ENCODE measurements around the gene IGHMBP2.

DNA sequence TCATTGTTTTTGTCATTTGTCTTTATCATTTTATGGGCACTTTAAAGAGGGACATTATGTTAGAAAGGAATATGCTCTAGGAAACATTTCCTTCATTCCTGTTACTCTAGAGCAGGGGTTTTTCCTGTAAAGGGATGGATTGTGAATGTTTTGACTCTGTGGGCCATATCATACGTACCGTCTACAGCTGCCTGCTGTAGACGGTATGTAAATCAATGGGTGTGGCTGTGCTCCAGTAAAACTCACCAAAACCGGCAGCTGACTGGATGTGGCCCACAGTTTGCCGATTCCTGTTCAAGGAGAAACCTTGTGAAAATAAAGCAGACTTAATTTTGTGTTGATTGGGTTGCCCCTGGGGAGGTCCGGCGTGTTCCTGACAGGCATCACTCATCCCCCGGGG is 7.3 kb downstream of the IGHMBP2 start:
- TF ChIP-seq POLR2AphosphoS5 (IDR thresholded peaks at IDR 0.05; ENCODE audit: borderline replicate concordance, low read depth, low read length) (no peak), EZH2 (IDR thresholded peaks at IDR 0.05) (no peak)

Data from SK-N-MC (cell line).